VCaP (cell line): Measurements from ENCODE around the gene SDK1.

Source experiments
- H3K27ac ChIP-seq: fragments of 450-650 bp; 2 replicates; pipeline ENCODE4 v1.5.1; 2017
- TF ChIP-seq, protein P1 (sequence below): fragments of 450-650 bp; conservative IDR thresholded peaks from 2 replicates; pipeline ENCODE4 v1.5.1; 2017; ENCODE audit warnings: mild to moderate bottlenecking, moderate library complexity

Gene SDK1

DNA sequence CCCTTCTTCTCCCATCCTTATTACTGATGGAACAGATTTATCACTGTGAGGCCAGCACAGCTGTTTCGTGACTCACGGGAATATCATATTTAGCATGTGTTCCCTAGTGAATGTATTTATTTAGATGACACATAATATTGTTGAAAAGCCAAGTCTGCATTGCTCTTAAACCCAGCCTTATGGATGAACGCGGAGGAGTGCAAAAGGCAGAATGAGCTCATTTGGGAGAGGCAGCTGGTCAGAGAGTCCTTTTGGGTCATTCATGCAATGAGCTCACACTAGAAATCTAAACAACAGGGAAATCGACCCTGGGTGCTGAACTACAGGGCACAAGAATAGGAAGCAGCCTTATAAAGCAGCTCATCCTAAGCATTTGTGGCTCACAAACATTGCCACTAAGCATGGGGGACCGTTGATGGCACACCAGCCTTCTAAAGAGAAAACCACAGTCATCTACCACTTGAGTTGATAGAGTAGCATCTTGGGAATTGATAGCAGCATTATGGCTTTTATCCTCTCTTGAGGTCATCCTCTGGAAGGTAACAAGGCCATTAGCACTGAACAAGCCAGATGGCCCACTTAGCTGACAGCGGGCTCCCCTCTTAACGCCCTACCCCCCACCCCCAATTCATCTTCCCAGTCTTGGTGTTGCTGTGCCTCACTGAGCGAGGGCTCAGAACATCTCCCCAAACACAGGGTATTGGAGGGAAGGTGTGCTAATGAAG is 32.9 kb upstream of the SDK1 start:
- H3K27ac ChIP-seq, result no peak overlapping the region
- TF ChIP-seq, protein P1, sequence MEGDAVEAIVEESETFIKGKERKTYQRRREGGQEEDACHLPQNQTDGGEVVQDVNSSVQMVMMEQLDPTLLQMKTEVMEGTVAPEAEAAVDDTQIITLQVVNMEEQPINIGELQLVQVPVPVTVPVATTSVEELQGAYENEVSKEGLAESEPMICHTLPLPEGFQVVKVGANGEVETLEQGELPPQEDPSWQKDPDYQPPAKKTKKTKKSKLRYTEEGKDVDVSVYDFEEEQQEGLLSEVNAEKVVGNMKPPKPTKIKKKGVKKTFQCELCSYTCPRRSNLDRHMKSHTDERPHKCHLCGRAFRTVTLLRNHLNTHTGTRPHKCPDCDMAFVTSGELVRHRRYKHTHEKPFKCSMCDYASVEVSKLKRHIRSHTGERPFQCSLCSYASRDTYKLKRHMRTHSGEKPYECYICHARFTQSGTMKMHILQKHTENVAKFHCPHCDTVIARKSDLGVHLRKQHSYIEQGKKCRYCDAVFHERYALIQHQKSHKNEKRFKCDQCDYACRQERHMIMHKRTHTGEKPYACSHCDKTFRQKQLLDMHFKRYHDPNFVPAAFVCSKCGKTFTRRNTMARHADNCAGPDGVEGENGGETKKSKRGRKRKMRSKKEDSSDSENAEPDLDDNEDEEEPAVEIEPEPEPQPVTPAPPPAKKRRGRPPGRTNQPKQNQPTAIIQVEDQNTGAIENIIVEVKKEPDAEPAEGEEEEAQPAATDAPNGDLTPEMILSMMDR, result no peak

DNA sequence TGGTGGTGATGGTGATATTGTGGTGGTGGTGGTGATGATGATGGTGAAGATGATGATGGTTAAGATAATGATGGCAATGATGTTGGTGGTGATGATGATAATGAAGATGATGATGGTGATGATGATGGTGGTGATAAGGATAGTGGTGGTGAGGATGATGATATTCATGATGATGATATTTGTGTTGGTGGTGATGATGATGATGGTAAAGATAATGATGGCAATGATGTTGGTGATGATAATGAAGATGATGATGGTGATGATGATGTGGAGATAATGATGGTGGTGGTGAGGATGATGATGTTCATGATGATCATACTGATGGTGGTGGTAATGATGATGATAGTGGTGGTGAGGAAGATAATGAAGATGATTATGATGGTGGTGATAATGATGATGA is 30.7 kb upstream of the SDK1 start:
- no peak overlapping the region for H3K27ac ChIP-seq
- TF ChIP-seq, protein P1, result no peak

DNA sequence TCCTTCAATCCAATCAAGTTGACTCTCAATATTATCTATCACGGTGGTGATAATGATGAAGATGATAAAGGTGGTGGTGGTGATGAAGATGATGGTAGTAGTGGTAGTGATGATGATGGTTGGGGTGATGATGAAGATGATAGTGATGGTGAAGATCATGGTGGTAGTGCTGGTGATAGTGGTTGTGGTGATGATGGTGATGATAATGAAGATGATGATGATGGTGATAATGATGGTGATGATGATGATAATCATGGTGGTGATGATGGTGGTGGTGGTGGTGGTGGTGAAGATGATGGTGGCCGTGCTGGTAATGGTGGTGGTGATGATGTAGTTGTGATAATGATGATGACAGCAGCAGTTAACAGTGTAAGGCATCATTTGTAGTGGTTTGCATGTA is 29.8 kb upstream of the SDK1 start:
- TF ChIP-seq, protein P1, result no peak
- no peak overlapping the region for H3K27ac ChIP-seq

DNA sequence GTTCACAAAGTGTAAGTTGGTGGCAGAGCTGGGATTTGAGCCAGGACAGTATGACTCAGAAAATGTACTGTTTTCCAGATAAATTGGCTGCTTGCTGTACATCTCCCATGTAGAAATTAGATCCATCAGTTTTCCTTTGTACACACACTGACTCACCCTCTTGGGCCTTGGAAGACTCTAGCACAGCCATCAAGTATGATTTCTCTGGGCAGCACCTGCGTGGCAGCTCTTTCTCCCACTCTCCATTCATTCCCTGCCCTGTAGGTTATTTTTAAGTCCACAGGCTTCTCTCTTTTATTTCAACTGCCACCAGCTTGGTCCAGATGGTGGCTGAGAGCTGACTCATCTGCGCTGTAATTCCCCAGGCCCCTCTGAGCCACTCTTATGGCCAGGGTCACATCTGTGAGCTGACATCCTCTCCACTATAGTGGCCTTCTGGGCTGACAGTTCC is 28.3 kb upstream of the SDK1 start:
- TF ChIP-seq, protein P1, result no peak
- H3K27ac ChIP-seq, result no peak overlapping the region

DNA sequence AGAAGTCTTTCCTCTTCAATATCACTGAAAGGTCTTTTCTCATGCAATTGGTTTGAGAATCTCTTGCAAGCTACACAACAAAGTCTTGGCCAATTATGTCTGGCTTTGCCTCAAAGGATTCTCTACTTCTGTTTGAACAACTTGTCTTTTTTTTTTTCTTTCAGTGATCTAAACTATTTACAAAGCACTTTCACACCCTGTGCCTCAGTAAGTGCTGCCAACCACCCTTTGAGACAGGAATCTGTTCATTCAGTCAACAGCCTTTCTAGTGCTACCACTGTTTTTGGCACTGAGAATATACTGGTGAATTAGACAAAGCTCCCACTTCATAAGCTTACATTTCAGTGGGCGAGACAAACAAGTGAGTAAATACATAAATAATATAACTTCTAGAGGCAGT is 26.9 kb upstream of the SDK1 start:
- TF ChIP-seq, protein P1, result no peak

DNA sequence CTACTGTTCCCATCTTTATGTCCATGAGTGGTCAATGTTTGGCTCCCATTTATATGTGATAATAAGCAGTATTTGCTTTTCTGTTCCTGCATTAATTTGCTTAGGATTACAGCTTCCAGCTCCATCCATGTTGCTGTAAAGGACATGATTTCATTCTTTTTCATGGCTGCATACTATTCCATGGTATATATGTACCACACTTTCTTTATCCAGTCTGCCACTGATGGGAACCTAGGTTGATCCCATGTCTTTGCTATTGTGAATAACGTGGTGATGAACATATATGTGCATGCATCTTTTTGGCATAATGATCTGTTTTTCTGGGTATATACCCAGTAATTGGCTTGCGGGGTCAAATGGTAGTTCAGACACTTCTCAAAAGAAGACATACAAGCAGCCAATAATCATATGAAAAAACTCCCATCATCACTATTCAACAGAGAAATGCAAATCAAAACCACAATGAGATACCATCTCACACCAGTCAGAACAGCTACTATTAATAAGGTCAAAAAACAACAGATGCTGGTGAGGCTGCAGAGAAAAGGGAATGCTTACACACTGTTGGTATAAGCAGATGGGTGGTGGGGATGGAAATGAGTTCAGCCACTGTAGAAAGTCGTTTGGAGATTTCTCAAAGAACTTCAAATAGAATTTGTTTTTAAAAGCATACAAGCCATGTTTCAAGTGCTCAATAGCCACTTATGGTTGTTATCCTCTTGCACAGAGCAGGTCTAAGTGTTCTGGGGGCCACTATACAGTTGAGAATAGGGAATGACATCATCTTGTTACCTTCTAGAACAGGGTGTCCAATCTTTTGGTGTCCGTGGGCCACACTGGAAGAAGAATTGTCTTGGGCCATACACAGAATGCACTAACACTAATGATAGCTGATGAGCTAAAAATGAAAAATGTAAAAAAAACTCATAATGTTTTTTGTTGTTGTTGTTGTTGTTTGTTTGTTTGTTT is 23.2 kb upstream of the SDK1 start:
- H3K27ac ChIP-seq, result no peak overlapping the region
- TF ChIP-seq, protein P1, result no peak

More for the DNA sequence above, 26.9 kb upstream of the SDK1 start:
- no peak overlapping the region for H3K27ac ChIP-seq

DNA sequence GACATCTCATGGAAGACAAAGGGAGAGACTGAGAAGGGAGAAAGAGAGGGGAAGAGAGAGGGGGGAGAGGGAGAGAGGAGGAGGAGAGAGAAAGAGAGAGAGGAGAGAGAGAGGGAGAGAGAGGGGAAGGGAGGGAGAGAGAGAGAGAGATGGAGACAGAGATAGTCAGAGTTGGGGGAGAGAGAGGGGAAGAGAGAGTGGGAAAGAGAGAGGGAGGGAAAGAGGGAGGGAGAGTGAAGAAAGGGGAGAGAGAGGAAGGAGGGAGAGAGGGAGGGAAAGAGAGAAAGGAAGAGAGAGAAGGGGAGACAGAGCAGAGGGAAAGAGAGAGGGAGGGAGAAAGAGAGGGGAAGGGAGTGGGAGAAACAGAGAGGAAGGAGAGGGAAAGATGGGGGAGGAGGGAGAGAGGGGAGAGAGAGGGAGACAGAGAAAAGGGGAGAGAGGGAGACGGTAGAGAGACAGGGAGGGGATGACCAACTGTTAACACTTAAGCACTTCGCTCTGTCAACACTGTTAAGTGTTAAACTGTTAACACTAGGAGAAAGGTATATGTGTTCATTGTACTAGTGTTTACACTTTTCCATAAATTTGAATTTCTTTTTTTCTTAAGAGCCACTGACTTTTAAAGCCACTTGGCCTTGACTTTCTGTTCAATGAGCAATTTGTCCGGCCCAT is 21.8 kb upstream of the SDK1 start:
- TF ChIP-seq, protein P1, result no peak
- no peak overlapping the region for H3K27ac ChIP-seq
